Astrocyte (in vitro differentiated cells and primary cell): ENCODE measurements around the gene H2AZ1.

Experiments used
- CTCF ChIP-seq: IDR thresholded peaks from 2 replicates; pipeline ENCODE4 v1.5.1; 2011; ENCODE audit warnings: low read depth, mild to moderate bottlenecking, inconsistent platforms, low read length, moderate library complexity; ENCODE audit not compliant: insufficient read depth
- EZH2 ChIP-seq: IDR thresholded peaks from 2 replicates; pipeline ENCODE4 v1.6.1; 2012; ENCODE audit warnings: mild to moderate bottlenecking, low read length, inconsistent platforms; ENCODE audit not compliant: insufficient read depth

GRCh38 chr4:99986792-99987191 is 36.7 kb upstream of the H2AZ1 start:
- TF ChIP-seq CTCF (no peak), EZH2 (no peak)
